NCI-H82 (cell line): ENCODE measurements around the gene PIGL.
"Not testable (repeated sequence)": the region's sequence is repeated elsewhere in the genome, so short reads cannot be mapped to it uniquely, and the experiment has no call there.

ENCODE experiments used
- DNase-seq: peaks from one replicate; lab custom pipeline; 2025; lab: John Stamatoyannopoulos, UW

The PIGL gene

DNA sequence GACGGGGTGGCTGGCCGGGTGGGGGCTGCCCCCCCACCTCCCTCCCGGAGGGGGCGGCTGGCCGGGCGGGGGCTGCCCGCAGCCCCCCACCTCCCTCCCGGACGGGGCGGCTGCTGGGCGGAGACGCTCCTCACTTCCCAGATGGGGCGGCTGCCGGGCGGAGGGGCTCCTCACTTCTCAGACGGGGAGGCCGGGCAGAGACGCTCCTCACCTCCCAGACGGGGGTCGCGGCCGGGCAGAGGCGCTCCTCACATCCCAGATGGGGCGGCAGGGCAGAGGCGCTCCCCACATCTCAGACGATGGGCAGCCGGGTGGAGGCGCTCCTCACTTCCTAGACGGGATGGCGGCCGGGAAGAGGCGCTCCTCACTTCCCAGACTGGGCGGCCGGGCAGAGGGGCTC lies 95.1 kb downstream of the PIGL start:
- not testable (repeated sequence) for DNase-seq

GRCh38 chr17:16313139-16314090 lies 96.4 kb downstream of the PIGL start:
- DNase-seq: peak; percentile 29

GRCh38 chr17:16314189-16314588 lies 97.2 kb downstream of the PIGL start:
- DNase-seq: no peak

GRCh38 chr17:16314859-16315258 lies 97.8 kb downstream of the PIGL start:
- DNase-seq: no peak

GRCh38 chr17:16319969-16320368 lies 103.0 kb downstream of the PIGL start:
- no peak for DNase-seq

DNA sequence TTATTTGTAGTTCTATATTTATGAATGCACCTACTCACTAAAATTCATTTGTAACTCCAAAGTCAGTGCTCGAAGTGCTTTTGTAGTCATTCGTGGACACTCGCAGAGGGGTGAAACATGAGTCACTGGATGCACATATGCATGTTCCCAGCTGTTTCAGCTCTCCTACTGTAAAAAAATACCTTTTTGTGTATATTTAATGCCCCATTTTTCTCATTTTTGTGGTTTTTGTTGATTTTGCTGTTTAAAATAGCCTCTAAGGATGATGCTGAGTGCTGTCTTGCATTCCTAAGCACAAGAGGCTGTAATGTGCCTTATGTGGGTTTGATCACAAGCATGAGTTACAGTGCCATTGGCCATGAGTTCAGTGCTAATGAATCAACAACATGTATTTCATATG lies 105.6 kb downstream of the PIGL start:
- no peak for DNase-seq

GRCh38 chr17:16325964-16326363 lies 109.0 kb downstream of the PIGL start:
- no peak for DNase-seq

GRCh38 chr17:16327018-16327417 lies 110.0 kb downstream of the PIGL start:
- DNase-seq: peak; percentile 39

- DNase-seq: peak; percentile 49
These were observed 112.0 kb downstream of the PIGL start for GRCh38 chr17:16328997-16329396.

GRCh38 chr17:16329519-16330271 lies 112.7 kb downstream of the PIGL start:
- DNase-seq: no peak

DNA sequence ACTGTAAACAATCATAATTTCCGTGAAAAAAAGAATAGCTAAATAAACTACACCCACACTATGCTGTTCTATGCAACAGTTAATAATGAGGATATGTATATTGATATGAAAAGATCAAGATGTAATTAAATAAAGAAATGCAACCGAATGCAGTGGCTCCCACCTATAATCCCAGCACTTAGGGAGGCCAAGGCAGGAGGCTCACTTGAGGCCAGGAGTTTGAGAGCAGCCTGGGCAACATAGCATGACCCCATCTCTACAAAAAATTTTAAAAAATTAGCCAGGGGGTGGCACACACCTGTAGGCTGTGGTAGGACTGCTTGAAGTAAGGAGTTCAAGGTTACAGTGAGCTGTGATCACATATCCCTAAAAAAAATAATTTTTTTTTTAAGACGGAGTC lies 121.4 kb downstream of the PIGL start:
- DNase-seq: no peak

GRCh38 chr17:16339402-16339801 lies 122.4 kb downstream of the PIGL start:
- DNase-seq: no peak

GRCh38 chr17:16339959-16340358 lies 122.9 kb downstream of the PIGL start:
- no peak for DNase-seq

- DNase-seq: peak; percentile 45
These were observed 126.0 kb downstream of the PIGL start for GRCh38 chr17:16342979-16343378.

GRCh38 chr17:16343569-16343968 lies 126.6 kb downstream of the PIGL start:
- no peak for DNase-seq

GRCh38 chr17:16345565-16345964 lies 128.6 kb downstream of the PIGL start:
- DNase-seq: no peak

DNA sequence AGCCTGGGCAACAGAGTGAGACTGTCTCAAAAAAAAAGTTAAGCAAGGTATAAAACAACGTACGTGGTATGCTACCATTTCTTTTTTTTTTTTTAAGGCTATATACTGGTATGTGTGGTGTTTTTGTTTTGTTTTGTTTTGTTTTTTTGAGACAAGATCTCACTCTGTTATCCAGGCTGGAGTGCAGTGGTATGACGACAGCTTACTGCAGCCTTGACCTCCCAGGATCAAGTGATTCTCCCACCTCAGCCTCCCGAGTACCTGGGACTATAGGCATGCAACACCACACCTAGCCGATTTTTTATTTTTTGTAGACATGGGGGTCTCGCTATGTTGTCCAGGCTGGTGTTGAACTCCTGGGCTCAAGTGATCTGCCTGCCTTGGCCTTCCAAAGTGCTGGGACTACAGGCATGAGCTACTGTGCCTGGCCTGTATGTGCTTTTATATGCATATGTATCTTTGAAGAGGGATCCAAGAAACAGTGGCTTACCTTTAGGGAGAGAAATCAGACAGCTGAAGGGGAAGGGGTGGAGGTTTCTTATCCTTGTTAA lies 129.8 kb downstream of the PIGL start:
- DNase-seq: no peak

- DNase-seq: no peak
These were observed 131.6 kb downstream of the PIGL start for GRCh38 chr17:16348586-16348985.

DNA sequence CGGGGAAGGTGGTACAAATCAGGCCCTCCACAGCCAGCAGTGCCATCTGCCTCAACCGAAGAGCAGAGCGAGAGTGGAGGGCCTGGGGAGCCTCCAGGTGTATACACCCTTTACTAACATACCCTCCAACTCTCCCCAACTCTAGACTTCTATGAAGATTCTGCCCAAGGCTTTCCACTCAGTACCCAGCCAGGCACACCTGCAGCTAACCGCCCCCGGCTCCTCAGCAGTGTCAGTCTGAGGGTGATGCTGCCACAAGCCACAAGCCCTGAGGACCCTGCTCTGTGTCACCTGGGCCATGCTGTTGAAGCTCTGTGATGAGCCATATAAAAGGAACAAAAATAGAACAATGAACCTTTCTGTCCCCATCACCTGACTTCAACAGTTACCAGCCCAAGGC lies 132.4 kb downstream of the PIGL start:
- DNase-seq: no peak

GRCh38 chr17:16351831-16352230 lies 134.8 kb downstream of the PIGL start:
- no peak for DNase-seq

DNA sequence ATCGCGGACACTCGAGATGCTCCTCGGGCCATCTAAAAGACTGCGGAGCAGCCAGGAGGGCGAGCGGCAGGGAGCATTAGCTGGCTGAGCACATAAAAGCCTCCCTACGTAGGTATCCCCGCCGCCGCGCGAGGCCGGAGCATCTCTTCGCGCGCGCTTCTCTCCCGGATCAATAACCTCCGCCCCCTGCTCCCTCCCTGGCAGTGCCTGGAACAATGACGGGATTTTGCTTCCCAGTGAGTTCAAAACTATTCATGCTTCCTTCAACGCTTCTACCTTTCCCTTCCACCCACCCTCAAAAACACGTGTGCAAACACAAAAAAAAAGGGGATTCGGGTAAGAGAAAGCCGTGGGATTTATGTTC lies 135.3 kb downstream of the PIGL start:
- peak; percentile 93 for DNase-seq

- DNase-seq: peak; percentile 86
These were observed 135.8 kb downstream of the PIGL start for GRCh38 chr17:16352667-16353316.
